Natural killer cell (primary cell): ENCODE data around the gene DNAJC15. TPM values are rescaled to one million over a fixed set of nuclear protein-coding genes. Genes with fewer than 3 reads are reported as not detected.

ENCODE experiments used
- ATAC-seq, 3 donors: fragments of 150-1000 bp in 2 of 3; fragments of 200-7000 bp in 1 of 3; cut with Tn5 transposase; 1 replicate in 1 of 3; 2 replicates in 2 of 3; pipeline ENCODE4 v1.10.0; 2021; ENCODE audit warnings: mild to moderate bottlenecking in 2 of 3, moderate library complexity in 2 of 3
- DNase-seq, 2 donors: peaks; one replicate each; pipeline versions ENCODE4 v3.0.0 to v3.0.0-alpha.2; 2013 to 2021; ENCODE audit warnings: mixed read lengths in 1 of 2
- H3K27ac ChIP-seq: one replicate; pipeline ENCODE4 v1.5.1; 2013; ENCODE audit warnings: mild to moderate bottlenecking, low read length
- H3K27me3 ChIP-seq: one replicate; pipeline ENCODE4 v1.6.1; 2013; ENCODE audit warnings: low read length; ENCODE audit not compliant: control insufficient read depth, insufficient read depth
- H3K36me3 ChIP-seq: one replicate; pipeline ENCODE4 v1.6.1; 2013; ENCODE audit warnings: low read length; ENCODE audit not compliant: control insufficient read depth, insufficient read depth
- H3K4me1 ChIP-seq: one replicate; pipeline ENCODE4 v1.6.1; 2013; ENCODE audit warnings: low read length; ENCODE audit not compliant: control insufficient read depth, insufficient read depth
- H3K4me3 ChIP-seq: one replicate; pipeline ENCODE4 v1.5.1; 2013; ENCODE audit warnings: low read length
- H3K9me3 ChIP-seq: one replicate; pipeline ENCODE4 v1.6.1; 2013; ENCODE audit warnings: low read length; ENCODE audit not compliant: control insufficient read depth, insufficient read depth
- H3K27ac Mint-ChIP-seq, 2 donors: one replicate each; pipeline ENCODE4 v1.8.0; 2022; ENCODE audit warnings: mild to moderate bottlenecking in 2 of 2, mixed read lengths in 2 of 2, moderate library complexity in 1 of 2
- H3K27me3 Mint-ChIP-seq, 2 donors: one replicate each; pipeline ENCODE4 v1.8.0; 2022; ENCODE audit warnings: low read depth in 2 of 2, mixed read lengths in 2 of 2
- H3K36me3 Mint-ChIP-seq: one replicate; pipeline ENCODE4 v1.8.0; 2022; ENCODE audit warnings: mixed read lengths
- H3K4me1 Mint-ChIP-seq, 2 donors: one replicate each; pipeline ENCODE4 v1.8.0; 2022; ENCODE audit warnings: mixed read lengths in 2 of 2
- H3K4me3 Mint-ChIP-seq: one replicate; pipeline ENCODE4 v1.8.0; 2022; ENCODE audit warnings: mild to moderate bottlenecking, moderate library complexity, mixed read lengths
- H3K9me3 Mint-ChIP-seq, 2 donors: one replicate each; pipeline ENCODE4 v1.8.0; 2022; ENCODE audit warnings: mixed read lengths in 2 of 2
- WGBS: methylation state at CpG from one replicate; pipeline ENCODE4 v1.1.7; 2013; ENCODE audit warnings: missing lambda C conversion rate; ENCODE audit not compliant: insufficient coverage; 5-methylcytosine and 5-hydroxymethylcytosine counted together
- intact Hi-C: fragments of 100-400 bp; cut with micrococcal nuclease; formaldehyde crosslinking; loops from one replicate; pipeline ENCODE4 v1.14.2; 2022
- total RNA-seq, 4 donors: library from RNA; stranded (reverse); fragments of 120-200 nt in 1 of 4; gene quantifications; one replicate each; pipeline versions ENCODE4 v1.2.3 to v1.2.4, GENCODE V29; 2013 to 2022
- TF ChIP-seq, protein P1 (sequence below): fragments of 200-600 bp; IDR thresholded peaks from one replicate; pipeline ENCODE4 v1.8.0; 2022; ENCODE audit warnings: antibody characterized with exemption

The DNAJC15 gene
- total RNA-seq, 3 donors from 2014 or later (not counting 1 experiment from before 2014, with no cell fraction given): 7.7 to 10.0 (median 8.3) TPM

- H3K27ac Mint-ChIP-seq: no peak overlapping the region
- DNase-seq (no peak), ATAC-seq (no peak)
- Histone ChIP-seq H3K36me3 (no peaks in the 10 kb centered on the region), H3K27ac (no peak overlapping the region), H3K27me3 (no peaks in the 10 kb centered on the region), H3K4me3 (no peak overlapping the region), H3K4me1 (no peaks in the 10 kb centered on the region), H3K9me3 (no peaks in the 10 kb centered on the region)
- no peak overlapping the region for H3K4me3 Mint-ChIP-seq
- no peaks in the 10 kb centered on the region for H3K4me1 Mint-ChIP-seq
- TF ChIP-seq, protein P1, sequence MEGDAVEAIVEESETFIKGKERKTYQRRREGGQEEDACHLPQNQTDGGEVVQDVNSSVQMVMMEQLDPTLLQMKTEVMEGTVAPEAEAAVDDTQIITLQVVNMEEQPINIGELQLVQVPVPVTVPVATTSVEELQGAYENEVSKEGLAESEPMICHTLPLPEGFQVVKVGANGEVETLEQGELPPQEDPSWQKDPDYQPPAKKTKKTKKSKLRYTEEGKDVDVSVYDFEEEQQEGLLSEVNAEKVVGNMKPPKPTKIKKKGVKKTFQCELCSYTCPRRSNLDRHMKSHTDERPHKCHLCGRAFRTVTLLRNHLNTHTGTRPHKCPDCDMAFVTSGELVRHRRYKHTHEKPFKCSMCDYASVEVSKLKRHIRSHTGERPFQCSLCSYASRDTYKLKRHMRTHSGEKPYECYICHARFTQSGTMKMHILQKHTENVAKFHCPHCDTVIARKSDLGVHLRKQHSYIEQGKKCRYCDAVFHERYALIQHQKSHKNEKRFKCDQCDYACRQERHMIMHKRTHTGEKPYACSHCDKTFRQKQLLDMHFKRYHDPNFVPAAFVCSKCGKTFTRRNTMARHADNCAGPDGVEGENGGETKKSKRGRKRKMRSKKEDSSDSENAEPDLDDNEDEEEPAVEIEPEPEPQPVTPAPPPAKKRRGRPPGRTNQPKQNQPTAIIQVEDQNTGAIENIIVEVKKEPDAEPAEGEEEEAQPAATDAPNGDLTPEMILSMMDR: no peak
- H3K9me3 Mint-ChIP-seq: no peaks in the 10 kb centered on the region
- 70% methylated on average over 2 of the region's 2 CpGs for WGBS
- intact Hi-C loops: no loop called here
- no peaks in the 10 kb centered on the region for H3K36me3 Mint-ChIP-seq
- H3K27me3 Mint-ChIP-seq: peaks cover 0 to 5% of the 10 kb centered on the region in 2 donors
Measured at GRCh38 chr13:43002021-43002420, 21.4 kb upstream of the DNAJC15 start.

DNA sequence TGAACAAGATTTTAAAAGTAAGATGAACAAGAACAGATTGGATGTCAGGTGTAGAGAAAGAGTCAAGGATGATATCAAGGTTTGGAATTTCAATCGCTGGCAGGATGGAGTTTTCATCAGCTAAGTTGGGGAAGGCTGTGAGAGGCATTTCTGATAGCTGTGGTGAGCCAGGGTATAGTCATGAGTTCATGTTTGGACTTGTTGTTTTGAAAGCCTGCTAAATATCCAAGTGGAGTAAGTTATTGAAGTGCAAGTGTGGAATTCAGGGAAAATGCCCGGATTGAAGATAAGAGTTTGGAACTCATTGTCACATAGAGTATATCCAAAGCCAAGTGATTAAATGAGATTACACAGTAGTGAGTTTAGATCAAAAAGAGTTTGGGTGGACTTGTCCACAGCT lies 20.4 kb upstream of the DNAJC15 start:
- H3K9me3 Mint-ChIP-seq: no peaks in the 10 kb centered on the region
- Histone ChIP-seq H3K4me1 (no peaks in the 10 kb centered on the region), H3K27me3 (no peaks in the 10 kb centered on the region), H3K9me3 (no peaks in the 10 kb centered on the region), H3K27ac (no peak overlapping the region), H3K4me3 (no peak overlapping the region), H3K36me3 (no peaks in the 10 kb centered on the region)
- TF ChIP-seq, protein P1: no peak
- ATAC-seq (no peak), DNase-seq (no peak)
- no peak overlapping the region for H3K4me3 Mint-ChIP-seq
- no peaks in the 10 kb centered on the region for H3K4me1 Mint-ChIP-seq
- 97% methylated on average over 2 of the region's 2 CpGs for WGBS
- intact Hi-C loops: no loop called here
- H3K27me3 Mint-ChIP-seq: peaks cover 0 to 6% of the 10 kb centered on the region in 2 donors
- no peak overlapping the region for H3K27ac Mint-ChIP-seq
- H3K36me3 Mint-ChIP-seq: no peaks in the 10 kb centered on the region

GRCh38 chr13:43003729-43004128 lies 19.7 kb upstream of the DNAJC15 start:
- H3K36me3 Mint-ChIP-seq: no peaks in the 10 kb centered on the region
- no peak overlapping the region for H3K27ac Mint-ChIP-seq
- H3K9me3 ChIP-seq: no peaks in the 10 kb centered on the region
- no peak overlapping the region for H3K27ac ChIP-seq
- H3K27me3 ChIP-seq: no peaks in the 10 kb centered on the region
- no peaks in the 10 kb centered on the region for H3K9me3 Mint-ChIP-seq
- 95% methylated on average over 6 of the region's 6 CpGs for WGBS
- H3K4me3 Mint-ChIP-seq: no peak overlapping the region
- H3K4me1 Mint-ChIP-seq: no peaks in the 10 kb centered on the region
- intact Hi-C loops: no loop called here
- ATAC-seq (no peak), DNase-seq (no peak)
- TF ChIP-seq, protein P1: no peak
- no peaks in the 10 kb centered on the region for H3K4me1 ChIP-seq
- H3K27me3 Mint-ChIP-seq: peaks cover 0 to 6% of the 10 kb centered on the region in 2 donors
- no peak overlapping the region for H3K4me3 ChIP-seq
- no peaks in the 10 kb centered on the region for H3K36me3 ChIP-seq

- H3K9me3 ChIP-seq: no peaks in the 10 kb centered on the region
- DNase-seq (no peak), ATAC-seq (no peak)
- Mint-ChIP-seq H3K36me3 (no peaks in the 10 kb centered on the region), H3K4me1 (no peaks in the 10 kb centered on the region), H3K27me3 (peaks cover 0 to 6% of the 10 kb centered on the region in 2 donors), H3K9me3 (no peaks in the 10 kb centered on the region), H3K27ac (no peak overlapping the region), H3K4me3 (no peak overlapping the region)
- no peak overlapping the region for H3K4me3 ChIP-seq
- intact Hi-C loops: no loop called here
- TF ChIP-seq, protein P1: no peak
- WGBS: 100% methylated on average over 3 of the region's 3 CpGs
- no peaks in the 10 kb centered on the region for H3K4me1 ChIP-seq
- no peaks in the 10 kb centered on the region for H3K36me3 ChIP-seq
- H3K27me3 ChIP-seq: no peaks in the 10 kb centered on the region
- no peak overlapping the region for H3K27ac ChIP-seq
Measured at GRCh38 chr13:43005460-43006236, 17.7 kb upstream of the DNAJC15 start.
